Vagina (tissue), 2 donors: ENCODE measurements around the gene COL12A1. TPM values are rescaled to one million over a fixed set of nuclear protein-coding genes. Genes with fewer than 3 reads are reported as not detected.

ENCODE experiments used
- DNase-seq, 2 donors: peaks; one replicate each; pipeline ENCODE4 v3.0.0-alpha.2; 2017; ENCODE audit errors: extremely low spot score in 2 of 2
- H3K27ac ChIP-seq: fragments of 200-600 bp; sonication (generic); one replicate; pipeline ENCODE4 v1.5.1; 2019
- H3K27me3 ChIP-seq: fragments of 200-600 bp; sonication (generic); one replicate; pipeline ENCODE4 v1.5.1; 2019
- H3K36me3 ChIP-seq, 2 donors: fragments of 200-600 bp; sonication (generic); one replicate each; pipeline ENCODE4 v1.5.1; 2017 to 2019
- H3K4me1 ChIP-seq: fragments of 200-600 bp; sonication (generic); one replicate; pipeline ENCODE4 v1.5.1; 2019
- H3K4me3 ChIP-seq, 2 donors: fragments of 200-600 bp; sonication (generic); 1 replicate in 1 of 2; 2 replicates in 1 of 2; pipeline ENCODE4 v1.5.1; 2016 to 2019
- H3K9me3 ChIP-seq: fragments of 200-600 bp; sonication (generic); one replicate; pipeline ENCODE4 v1.5.1; 2019
- POLR2A ChIP-seq, 2 donors: fragments of 450-650 bp; IDR thresholded peaks; one replicate each; pipeline ENCODE4 v1.6.1; 2017; ENCODE audit warnings: antibody characterized with exemption in 2 of 2, mild to moderate bottlenecking in 2 of 2, moderate library complexity in 2 of 2
- POLR2AphosphoS5 ChIP-seq, 2 donors: sonication (generic); formaldehyde crosslinking; IDR thresholded peaks; one replicate each; pipeline ENCODE4 v1.9.0; 2017; ENCODE audit warnings: antibody characterized with exemption in 2 of 2, mild to moderate bottlenecking in 2 of 2, low read depth in 1 of 2; ENCODE audit not compliant: insufficient read depth in 1 of 2
- intact Hi-C: fragments of 100-400 bp; cut with DNase I; formaldehyde crosslinking; loops from one replicate; pipeline ENCODE4 v1.15.1; 2023
- total RNA-seq: library from RNA; depleted of rRNA; stranded (reverse); fragments of >200 nt; gene quantifications from one replicate; pipeline ENCODE4 v1.2.3, GENCODE V29; 2016
- TF ChIP-seq, protein P1 (sequence below), 3 experiments: fragments of 450-650 bp in 2 of 3; fragments of 200-600 bp in 1 of 3; sonication (generic) in 1 of 3; IDR thresholded peaks; one replicate each; pipeline ENCODE4 v1.5.1; 2017 to 2019; ENCODE audit warnings: antibody characterized with exemption in 3 of 3, mild to moderate bottlenecking in 2 of 3, moderate library complexity in 2 of 3

COL12A1 gene
- total RNA-seq, 1 donor from 2014 or later = 130 TPM

DNA sequence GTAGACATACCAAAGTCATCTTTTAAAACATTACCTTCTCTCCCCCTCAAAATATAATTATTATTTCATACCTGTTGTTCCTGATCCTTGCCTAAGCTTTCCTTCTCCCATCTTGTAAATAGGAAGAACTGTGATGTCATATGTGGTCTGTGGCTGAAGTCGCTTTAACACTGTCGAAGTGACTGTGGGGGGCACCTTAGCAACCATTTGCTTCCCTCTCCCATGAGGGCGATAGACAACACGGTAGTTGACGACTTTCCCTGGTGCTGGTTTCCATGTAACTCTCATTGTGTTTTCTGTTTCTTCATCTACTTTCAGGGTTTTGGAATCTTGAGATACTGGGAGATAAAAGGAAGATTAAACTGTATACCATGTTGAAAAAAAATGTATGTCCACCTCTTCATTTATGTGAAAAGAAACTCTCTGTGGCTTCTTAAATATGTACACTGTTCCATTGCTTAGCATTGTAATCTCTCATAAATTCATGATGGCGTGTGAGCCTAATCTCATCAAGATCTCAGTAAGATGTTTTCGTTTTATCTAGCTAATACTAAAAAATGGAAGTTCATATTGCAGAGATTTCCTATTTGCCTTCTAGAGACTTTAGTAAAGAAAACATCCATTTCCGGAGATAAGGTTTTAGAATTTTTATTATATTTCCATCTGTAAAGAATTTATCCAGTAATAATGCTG is 49.5 kb downstream of the COL12A1 start:
- no peak overlapping the region for H3K4me3 ChIP-seq
- TF ChIP-seq, protein P1, sequence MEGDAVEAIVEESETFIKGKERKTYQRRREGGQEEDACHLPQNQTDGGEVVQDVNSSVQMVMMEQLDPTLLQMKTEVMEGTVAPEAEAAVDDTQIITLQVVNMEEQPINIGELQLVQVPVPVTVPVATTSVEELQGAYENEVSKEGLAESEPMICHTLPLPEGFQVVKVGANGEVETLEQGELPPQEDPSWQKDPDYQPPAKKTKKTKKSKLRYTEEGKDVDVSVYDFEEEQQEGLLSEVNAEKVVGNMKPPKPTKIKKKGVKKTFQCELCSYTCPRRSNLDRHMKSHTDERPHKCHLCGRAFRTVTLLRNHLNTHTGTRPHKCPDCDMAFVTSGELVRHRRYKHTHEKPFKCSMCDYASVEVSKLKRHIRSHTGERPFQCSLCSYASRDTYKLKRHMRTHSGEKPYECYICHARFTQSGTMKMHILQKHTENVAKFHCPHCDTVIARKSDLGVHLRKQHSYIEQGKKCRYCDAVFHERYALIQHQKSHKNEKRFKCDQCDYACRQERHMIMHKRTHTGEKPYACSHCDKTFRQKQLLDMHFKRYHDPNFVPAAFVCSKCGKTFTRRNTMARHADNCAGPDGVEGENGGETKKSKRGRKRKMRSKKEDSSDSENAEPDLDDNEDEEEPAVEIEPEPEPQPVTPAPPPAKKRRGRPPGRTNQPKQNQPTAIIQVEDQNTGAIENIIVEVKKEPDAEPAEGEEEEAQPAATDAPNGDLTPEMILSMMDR (IDR thresholded peaks at IDR 0.05) = no peak
- TF ChIP-seq POLR2AphosphoS5 (IDR thresholded peaks at IDR 0.05; ENCODE audit: insufficient read depth in 1 of 2, low read depth in 1 of 2) = no peak
- no peak for TF ChIP-seq POLR2A (IDR thresholded peaks at IDR 0.05)
- intact Hi-C loops = no loop called here
- H3K27me3 ChIP-seq = no peaks in the 10 kb centered on the region
- no peaks in the 10 kb centered on the region for H3K9me3 ChIP-seq
- H3K36me3 ChIP-seq = peaks cover 0 to 4% of the 10 kb centered on the region in 2 donors
- H3K27ac ChIP-seq = no peak overlapping the region
- H3K4me1 ChIP-seq = no peaks in the 10 kb centered on the region
- DNase-seq = no peak

DNA sequence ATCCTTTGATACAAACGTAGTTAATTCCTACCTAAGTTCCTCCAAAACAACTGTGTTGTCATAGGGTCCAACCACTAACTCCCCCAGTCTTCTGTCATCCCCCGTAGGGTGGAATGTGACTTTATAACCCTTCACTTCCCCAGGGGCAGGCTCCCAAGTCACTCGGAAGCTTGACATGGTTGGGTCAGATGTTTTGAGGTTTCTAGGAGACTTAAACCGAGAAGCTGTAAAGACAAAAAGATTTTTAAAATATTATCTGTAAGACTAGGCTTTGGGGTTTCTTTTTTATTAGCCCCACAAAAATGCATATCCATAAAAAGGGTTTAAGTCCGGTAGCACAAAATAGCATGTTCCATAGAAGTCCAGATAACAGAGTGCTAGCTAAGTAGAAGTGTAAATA is 50.2 kb downstream of the COL12A1 start:
- Histone ChIP-seq H3K27me3 (no peaks in the 10 kb centered on the region), H3K36me3 (peaks cover 0 to 4% of the 10 kb centered on the region in 2 donors), H3K27ac (no peak overlapping the region), H3K9me3 (no peaks in the 10 kb centered on the region), H3K4me1 (no peaks in the 10 kb centered on the region), H3K4me3 (no peak overlapping the region)
- TF ChIP-seq, protein P1 (IDR thresholded peaks at IDR 0.05) = no peak
- TF ChIP-seq POLR2AphosphoS5 (IDR thresholded peaks at IDR 0.05; ENCODE audit: insufficient read depth in 1 of 2, low read depth in 1 of 2) (no peak), POLR2A (IDR thresholded peaks at IDR 0.05) (no peak)
- intact Hi-C loops = no loop called here
- no peak for DNase-seq

DNA sequence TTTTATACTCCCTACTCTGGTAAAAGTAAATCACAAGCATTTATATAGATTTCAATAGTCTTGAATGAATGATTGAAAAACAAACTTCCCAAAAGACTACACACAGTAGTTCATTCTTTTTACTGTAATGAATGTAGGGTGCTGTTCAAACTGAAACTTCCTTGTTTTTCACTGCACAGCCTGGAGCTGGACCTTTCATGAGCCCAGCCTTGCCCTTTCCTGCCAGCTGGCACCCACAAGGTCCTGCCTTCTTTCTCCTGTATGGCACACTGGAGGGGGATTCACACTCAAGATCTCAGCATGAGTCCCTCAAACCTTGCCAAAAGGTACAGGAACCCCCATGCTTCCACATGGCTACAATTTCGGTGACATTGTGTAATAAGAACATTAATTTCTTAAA is 50.9 kb downstream of the COL12A1 start:
- H3K27me3 ChIP-seq = no peaks in the 10 kb centered on the region
- no peaks in the 10 kb centered on the region for H3K9me3 ChIP-seq
- TF ChIP-seq POLR2AphosphoS5 (IDR thresholded peaks at IDR 0.05; ENCODE audit: insufficient read depth in 1 of 2, low read depth in 1 of 2) = no peak
- TF ChIP-seq, protein P1 (IDR thresholded peaks at IDR 0.05) = no peak
- no peak for TF ChIP-seq POLR2A (IDR thresholded peaks at IDR 0.05)
- DNase-seq = no peak
- intact Hi-C loops = no loop called here
- peaks cover 0 to 4% of the 10 kb centered on the region in 2 donors for H3K36me3 ChIP-seq
- no peak overlapping the region for H3K27ac ChIP-seq
- H3K4me1 ChIP-seq = no peaks in the 10 kb centered on the region
- no peak overlapping the region for H3K4me3 ChIP-seq

DNA sequence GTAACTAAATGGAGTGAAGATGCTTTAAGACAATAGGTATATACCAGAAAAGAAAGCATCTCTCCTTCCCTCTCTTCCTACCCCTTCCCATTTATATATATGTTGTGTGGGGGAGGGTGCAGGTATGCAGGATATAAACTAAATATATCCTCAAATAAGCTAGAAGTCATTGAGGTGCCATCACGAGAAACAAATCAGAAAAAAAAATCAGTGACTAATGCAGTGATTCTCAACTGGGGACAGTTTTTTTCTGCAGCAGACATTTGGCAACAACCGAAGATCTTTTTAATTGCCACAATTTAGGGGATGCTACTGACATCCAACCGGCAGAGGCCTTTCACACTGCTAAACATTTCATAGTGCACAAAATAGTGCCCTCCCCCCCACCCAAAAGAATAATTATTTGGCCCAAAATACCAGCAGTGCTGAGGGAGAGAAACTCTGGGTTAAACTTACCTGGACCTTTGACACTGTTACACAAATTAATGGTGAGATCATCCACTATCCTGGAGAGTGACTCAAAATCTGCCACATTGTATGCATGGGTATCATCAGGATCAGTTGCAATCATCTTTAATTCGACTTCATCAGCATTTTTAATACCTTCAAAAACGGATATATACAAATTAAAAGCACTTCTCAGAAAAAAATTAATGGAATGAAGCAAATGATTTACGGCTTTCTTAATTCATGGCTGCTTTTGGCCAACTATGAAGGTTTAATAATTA is 55.0 kb downstream of the COL12A1 start:
- peaks cover 0 to 4% of the 10 kb centered on the region in 2 donors for H3K36me3 ChIP-seq
- no peak overlapping the region for H3K27ac ChIP-seq
- intact Hi-C loops = no loop called here

More for the DNA sequence above, 55.0 kb downstream of the COL12A1 start:
- no peak for DNase-seq
- no peaks in the 10 kb centered on the region for H3K9me3 ChIP-seq
- TF ChIP-seq, protein P1 (IDR thresholded peaks at IDR 0.05) = no peak
- no peak for TF ChIP-seq POLR2A (IDR thresholded peaks at IDR 0.05)
- no peak for TF ChIP-seq POLR2AphosphoS5 (IDR thresholded peaks at IDR 0.05; ENCODE audit: insufficient read depth in 1 of 2, low read depth in 1 of 2)
- no peak overlapping the region for H3K4me3 ChIP-seq
- H3K27me3 ChIP-seq = no peaks in the 10 kb centered on the region
- peaks cover 4% of the 10 kb centered on the region for H3K4me1 ChIP-seq
